NCI-H187 treated with DMSO at 0.1 percent for 48 hours (cell line): ENCODE results near the gene HDAC1.
A peak's percentile ranks its signal among the peaks of the same experiment; 100 is the strongest.
"Not testable (repeated sequence)": the region's sequence is repeated elsewhere in the genome, so short reads cannot be mapped to it uniquely, and the experiment has no call there.

ENCODE experiments used
- DNase-seq: peaks from one replicate; lab custom pipeline; 2025; lab: John Stamatoyannopoulos, UW

The HDAC1 gene

DNA sequence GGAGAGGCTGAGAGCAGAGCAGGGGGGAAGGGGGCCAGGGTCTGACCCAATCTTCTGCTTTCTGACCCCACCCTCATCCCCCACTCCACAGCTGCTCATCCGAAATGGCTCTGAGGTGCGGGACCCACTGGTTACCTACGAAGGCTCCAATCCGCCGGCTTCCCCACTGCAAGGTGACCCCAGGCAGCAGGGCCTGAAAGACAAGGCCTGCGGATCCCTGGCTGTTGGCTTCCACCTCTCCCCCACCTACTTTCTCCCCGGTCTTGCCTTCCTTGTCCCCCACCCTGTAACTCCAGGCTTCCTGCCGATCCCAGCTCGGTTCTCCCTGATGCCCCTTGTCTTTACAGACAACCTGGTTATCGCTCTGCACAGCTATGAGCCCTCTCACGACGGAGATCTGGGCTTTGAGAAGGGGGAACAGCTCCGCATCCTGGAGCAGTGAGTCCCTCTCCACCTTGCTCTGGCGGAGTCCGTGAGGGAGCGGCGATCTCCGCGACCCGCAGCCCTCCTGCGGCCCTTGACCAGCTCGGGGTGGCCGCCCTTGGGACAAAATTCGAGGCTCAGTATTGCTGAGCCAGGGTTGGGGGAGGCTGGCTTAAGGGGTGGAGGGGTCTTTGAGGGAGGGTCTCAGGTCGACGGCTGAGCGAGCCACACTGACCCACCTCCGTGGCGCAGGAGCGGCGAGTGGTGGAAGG, 17.1 kb upstream of the HDAC1 start:
- no peak for DNase-seq

DNA sequence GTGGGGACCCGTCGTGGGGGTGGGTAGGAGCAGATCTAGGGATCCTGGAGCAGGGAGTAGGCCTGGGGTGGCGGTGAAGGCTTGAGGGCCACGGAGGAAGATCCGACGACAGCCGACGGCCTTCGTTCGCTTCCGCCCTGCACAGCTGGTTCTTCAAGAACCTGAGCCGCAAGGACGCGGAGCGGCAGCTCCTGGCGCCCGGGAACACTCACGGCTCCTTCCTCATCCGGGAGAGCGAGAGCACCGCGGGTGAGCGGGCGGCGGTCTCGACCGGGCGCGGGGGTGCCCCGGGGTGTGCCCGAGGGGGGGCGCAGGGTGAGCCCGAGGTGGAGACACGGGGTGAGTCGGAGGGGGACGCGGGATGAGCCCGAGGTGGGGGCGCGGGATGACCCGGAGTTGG, 16.5 kb upstream of the HDAC1 start:
- DNase-seq, result no peak

DNA sequence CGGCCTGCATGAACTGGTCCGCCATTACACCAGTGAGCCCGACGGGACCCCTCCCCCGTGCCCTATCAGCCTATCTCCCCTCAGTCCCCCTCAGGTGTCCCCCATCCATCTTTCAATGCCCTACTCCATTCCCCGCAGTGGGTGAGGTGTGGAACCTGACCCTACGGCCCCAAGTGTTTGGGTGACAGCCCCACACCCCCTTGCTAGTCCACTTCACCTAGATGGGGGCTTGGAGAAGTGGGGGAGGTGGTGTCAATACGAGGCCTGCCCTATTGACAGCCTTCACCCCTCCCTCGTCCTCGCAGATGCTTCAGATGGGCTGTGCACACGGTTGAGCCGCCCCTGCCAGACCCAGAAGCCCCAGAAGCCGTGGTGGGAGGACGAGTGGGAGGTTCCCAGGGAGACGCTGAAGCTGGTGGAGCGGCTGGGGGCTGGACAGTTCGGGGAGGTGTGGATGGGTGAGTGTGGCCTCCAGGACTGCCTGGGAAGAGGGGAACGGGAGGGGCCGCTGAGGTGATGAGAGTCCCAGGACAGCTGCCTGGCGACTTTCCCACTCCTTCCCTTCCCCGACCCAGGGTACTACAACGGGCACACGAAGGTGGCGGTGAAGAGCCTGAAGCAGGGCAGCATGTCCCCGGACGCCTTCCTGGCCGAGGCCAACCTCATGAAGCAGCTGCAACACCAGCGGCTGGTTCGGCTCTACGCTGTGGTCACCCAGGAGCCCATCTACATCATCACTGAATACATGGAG, 15.7 kb upstream of the HDAC1 start:
- DNase-seq, result no peak

DNA sequence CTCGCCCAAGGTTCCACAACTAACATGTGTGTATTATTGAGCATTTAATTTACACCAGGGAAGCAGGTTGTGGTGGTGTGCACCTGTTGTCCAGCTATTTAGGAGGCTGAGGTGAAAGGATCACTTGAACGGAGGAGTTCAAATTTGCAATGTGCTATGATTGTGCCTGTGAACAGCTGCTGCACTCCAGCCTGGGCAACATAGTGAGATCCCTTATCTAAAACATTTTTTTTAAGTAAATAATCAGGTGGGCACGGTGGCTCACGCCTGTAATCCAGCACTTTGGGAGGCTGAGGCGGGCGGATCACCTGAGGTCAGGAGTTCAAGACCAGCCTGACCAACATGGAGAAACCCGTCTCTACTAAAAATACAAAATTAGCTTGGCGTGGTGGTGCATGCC, 7.1 kb upstream of the HDAC1 start:
- not testable (repeated sequence) for DNase-seq

DNA sequence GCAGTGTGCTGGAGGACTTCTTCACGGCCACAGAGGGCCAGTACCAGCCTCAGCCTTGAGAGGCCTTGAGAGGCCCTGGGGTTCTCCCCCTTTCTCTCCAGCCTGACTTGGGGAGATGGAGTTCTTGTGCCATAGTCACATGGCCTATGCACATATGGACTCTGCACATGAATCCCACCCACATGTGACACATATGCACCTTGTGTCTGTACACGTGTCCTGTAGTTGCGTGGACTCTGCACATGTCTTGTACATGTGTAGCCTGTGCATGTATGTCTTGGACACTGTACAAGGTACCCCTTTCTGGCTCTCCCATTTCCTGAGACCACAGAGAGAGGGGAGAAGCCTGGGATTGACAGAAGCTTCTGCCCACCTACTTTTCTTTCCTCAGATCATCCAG, 6.2 kb upstream of the HDAC1 start:
- no peak for DNase-seq

DNA sequence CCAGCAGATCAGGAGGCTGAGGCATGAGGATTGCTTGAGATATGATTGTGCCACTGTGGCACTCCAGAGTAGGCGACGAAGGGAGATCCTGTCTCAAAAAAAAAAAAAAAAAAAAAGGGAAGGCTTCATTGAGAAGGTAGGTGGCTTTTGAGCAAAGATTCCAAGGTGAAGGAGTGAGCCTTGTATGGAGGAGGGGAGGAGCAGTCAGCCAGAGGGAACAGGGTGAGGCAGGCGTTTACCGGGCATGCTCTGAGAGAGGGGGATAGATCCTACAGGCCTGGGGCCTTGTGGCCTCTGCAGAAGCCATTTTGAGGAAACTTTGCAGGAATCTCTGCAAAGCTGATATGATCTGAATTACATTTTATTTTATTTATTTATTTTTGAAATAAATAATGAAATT, 5.1 kb upstream of the HDAC1 start:
- no peak for DNase-seq

DNA sequence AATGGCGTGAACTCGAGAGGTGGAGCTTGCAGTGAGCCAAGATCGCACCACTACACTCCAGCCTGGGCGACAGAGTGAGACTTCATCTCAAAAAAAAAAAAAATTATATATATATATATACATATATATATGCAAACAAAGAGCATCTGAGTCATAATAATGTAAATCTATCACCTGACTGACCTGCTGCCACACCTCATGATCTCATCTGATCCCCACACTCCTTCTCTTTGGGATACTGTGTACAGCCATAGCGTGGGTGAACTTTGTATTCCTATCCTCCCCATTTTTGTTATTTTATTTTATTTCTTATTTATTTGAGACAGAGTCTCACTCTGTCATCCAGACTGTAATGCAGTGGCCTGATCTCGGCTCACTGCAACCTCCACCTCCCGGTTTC, 2.6 kb upstream of the HDAC1 start:
- no peak for DNase-seq

DNA sequence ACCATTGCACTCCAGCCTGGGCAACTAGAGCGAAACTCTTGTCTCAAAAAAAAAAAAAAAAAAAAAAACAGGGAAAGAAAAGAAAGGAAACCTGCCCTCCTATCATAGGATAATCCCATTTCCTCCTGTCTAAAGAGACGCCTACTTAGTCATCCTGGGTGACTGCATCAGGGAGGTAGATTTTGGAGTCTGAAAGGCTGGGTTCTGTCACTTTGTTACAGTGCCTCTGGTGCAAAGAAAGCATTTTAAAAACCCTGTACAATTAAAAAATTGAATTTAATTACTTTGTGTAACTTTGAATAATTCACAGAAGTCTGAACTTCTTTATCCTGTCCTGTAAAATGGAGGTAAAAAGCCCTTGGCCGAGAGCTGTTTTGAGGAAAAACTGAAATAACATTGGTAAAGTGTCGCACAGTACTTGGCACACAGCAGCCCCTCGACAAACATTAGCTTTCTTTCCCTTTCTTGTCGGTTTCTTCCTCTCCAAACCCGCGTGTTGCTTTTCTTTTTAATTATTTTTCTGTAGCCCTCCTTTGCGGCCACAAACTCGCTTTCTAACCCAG, 657 bp upstream of the HDAC1 start:
- DNase-seq, result no peak

DNA sequence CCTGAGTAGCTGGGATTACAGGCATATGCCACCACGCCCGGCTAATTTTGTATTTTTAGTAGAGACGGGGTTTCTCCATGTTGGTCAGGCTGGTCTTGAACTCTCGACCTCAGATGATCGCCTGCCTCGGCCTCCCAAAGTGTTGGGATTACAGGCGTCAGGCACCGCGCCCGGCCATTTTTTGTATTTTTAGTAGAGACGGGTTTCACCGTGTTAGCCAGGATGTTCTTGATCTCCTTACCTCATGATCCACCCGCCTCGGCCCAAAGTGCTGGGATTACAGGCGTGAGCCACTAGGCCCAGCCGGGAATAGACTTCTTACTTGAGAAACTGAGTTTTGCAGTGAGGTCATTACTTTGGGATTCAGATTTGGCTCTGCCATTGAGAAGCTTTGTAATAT, 6.3 kb downstream of the HDAC1 start:
- DNase-seq, result not testable (repeated sequence)

DNA sequence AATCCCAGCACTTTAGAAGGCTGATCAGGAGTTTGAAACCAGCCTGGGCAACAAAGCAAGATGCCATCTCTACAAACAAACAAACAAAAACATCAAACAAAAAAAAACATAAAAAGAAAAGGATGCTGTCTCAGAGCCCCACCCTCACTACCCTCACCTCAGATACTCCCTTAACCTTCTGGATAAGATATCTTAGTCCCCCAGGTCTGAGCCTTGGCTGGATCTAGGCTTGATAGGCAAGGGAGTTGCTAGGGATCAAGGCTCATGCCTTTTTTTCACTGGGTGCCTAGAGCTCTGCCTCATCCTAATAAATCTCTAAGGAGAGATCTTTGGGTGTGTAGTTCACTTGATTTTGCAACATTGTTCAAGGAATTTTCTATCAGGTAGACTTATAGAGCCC, 7.4 kb downstream of the HDAC1 start:
- DNase-seq, result no peak

DNA sequence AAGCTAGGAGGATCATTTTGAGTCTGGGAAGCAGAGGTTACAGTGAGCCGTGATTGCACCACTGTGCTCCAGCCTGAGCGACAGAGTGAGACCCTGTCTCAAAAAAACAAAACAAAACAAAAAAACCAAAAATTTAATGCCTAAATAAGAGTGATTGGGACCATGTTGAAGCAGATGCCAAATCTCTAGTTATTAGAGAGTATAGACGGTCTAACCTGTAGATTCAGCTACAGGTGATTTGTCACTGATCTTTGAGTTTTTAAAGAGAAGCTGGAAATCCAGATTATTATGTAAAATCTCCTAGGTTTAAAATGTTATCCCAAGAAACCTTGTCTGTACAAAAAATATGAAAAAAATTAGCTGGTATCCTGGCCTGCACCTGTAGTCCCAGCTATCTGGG, 11.5 kb downstream of the HDAC1 start:
- DNase-seq, result no peak

DNA sequence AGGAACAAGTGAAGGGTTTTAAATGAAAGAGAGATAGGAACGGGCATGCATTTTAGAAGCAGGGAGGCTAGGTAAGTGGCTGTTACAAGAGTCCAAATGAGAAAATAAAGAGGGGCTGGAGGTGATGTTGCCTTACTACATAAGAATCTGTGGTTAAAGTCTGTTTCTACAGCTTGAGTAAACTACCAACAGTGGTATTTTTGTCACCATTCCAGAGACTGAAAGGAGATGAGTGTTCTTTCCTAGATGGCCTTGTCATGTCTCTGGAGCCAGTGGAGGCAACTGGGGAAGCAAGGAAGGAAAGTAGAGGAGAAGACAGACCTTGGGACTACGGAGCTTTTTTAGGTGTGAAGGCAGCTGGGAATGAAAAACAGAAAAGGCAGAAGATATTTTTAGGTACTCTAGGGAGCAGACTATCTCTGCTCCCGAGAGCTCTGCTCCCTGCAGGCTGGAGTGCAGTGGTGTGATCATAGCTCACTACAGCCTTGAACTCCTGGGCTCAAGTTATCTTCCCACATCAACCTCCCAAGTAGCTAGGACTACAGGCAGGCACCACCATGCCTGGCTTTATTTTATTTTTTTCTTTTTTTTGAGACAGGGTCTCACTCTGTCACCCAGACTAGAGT, 12.2 kb downstream of the HDAC1 start:
- DNase-seq, result no peak

DNA sequence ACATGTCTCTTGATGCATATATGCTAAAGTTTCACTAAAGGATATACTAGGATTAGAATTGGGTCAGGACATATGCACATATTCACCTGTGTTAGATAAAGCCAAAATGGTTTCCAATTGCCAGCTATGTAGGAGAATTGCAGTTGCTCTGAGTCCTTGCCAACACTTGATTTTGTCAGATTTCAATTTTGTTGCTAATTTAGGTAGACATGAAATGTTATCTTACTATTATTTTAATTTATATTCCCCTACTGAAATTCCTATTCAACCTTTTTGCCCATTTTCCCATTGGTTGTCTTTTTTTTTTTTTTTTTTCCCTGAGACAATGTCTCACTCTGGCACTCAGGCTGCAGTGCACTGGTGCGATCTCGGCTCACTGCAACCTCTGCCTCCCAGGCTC, 13.4 kb downstream of the HDAC1 start:
- no peak for DNase-seq

DNA sequence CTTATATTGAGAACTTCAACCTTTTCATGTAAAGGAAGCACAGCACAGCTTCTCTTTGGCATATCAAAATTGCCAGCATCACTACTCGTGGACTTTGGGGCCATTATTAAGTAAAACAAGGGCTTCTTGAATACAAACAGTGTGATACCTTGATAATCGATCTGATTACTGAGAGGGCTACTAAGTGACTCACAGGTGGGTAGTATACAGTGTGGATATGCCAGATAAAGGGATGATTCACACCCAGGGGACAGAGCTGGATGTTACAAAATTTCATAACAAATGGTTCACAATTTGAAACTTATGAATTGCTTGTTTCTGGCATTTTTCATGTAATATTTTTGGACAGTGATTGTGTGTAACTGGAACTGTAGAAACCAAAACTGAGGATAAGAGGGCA, 15.4 kb downstream of the HDAC1 start:
- DNase-seq, result no peak

DNA sequence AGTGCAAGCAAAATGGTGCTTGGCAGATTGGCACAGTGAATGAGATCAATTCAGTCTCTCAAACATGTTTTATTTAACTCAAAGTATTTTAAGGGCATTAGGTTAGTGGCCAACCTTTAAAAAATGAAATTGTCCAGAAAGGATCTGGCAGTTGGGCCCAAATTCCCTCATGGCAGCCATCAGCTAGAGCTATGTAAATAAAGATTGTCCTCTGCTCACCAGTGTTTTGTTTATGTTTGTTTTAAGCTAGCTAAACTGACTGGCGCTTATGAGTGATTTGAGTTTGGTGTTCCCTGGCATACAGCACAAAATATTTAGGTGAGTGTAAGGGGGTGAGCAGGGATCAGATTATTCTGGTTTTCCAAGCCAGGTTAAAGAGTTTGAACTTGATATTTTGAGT, 18.1 kb downstream of the HDAC1 start:
- no peak for DNase-seq

DNA sequence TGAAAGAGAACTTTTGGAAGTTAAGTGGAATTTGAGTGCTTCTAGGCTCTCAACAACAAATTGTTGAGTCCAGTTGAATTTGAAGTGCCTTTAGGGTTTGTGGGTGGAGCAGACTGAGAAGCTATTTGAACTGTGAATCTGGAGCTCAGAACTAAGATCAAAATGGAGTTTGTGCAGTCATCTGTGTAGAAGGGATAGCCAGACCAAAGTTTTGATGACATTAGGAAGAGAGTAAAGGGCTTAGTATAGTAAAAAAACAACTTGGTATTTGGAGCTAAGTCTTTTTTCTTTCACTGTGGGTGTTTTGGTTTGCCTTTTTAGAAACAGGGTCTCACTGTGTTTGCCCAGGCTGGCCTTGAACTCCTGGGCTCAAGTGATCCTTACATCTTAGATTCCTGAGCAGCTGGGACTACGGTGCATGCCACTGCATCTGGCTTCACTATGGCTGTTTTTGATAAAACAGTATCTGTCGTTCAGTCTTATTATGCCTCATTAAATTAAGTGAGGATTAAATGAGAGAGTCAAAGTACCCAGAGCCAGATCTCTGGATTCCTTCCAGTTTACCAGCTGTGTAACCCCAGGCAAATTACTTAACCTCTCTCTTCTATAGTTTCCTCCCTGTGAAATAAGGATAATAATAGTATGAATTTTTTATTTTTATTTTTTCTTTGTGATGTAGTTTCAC, 20.0 kb downstream of the HDAC1 start:
- peak; percentile 75 for DNase-seq

DNA sequence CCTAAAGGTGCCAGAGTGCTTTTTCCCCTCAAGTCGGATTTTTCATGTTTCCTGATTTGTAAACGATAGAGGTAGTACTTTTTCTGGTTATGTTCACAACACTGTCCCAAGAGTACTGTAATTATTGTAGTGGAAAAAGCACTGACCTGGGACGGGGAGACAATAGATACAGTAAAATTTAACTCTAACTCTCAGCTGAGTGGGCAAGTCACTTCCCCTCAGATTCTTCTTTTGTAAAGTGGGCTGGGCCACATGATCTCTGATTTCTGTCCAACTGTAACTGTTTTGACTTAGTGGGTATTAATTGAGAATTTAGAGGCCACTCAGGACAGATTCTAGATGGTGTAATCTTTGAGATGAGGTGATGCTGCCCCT, 25.0 kb downstream of the HDAC1 start:
- no peak for DNase-seq

DNA sequence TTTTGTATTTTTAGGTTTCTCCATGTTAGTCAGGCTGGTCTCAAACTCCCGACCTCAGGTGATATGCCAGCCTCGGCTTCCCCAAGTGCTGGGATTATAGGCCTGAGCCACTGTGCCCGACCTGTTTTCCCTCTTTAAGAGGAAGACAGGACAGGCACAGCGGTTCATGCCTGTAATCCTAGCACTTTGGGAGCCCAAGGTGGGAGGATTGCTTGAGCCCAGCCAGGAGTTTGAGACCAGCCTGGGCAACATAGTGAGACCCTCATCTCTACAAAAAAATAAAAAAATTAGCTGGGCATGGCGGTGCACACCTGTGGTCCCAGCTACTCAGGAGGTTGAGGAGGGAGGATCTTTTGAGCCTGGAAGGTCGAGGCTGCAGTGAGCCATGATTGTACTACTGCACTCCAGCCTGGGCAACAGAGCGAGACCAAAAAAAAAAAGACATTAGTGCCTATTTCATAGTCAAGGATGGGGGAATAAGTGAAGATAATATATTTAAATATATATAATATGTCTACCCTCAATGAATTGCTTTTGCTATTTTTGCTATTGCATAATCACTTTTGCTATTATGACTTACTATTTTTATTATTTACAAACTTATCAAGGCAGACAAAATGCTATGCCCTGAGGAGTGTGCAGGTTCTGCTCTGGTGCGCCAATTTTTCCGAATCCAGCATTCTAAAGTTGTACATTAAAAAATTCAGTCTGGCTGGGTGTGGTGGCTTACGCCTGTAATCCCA, 26.4 kb downstream of the HDAC1 start:
- no peak for DNase-seq

DNA sequence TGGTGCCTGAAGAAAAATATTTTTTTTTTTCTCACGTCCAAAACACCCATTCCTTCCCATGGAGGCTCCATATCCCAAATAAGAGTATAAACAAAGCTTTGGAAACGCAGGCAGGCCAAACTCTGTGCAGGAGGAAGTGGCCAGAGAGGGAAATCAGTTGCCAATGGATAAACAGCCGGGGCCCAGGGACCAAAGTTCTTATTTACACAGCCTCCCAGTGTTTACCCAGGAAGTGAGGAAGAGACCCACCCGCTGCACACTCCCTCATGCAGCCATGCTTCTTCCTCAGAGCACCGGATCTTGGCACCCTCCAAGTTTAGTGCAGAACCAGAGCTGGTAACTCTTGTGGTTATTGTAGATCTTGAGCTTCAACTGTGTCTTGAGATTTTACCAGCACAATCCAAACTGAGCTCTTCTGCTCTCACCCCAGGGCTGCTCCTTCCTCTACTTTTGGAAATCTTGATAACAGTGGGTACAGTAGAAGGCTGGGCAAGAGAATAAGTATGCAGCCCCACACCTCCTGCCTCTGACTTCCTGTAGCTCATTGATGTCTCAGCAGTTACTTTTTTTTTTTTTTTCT, 29.9 kb downstream of the HDAC1 start:
- DNase-seq, result no peak

DNA sequence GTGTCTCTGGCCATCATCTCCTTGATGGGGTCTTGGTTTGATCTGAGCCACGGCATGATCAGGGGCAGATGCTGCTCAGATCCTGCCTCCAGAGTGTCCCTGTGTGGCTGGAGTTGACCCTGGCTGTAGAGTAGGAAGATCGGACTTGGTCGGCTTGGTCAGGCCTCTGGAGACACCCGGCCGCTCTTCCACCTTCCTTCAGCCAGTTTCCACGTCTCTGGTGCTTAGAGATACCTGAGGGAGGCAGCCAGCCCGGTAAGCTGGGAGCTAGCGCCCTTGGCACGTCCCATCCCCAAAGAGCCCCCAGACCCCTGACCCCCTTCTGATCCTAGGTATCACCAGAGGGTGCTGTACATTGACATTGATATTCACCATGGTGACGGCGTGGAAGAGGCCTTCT, 35.3 kb downstream of the HDAC1 start:
- no peak for DNase-seq

DNA sequence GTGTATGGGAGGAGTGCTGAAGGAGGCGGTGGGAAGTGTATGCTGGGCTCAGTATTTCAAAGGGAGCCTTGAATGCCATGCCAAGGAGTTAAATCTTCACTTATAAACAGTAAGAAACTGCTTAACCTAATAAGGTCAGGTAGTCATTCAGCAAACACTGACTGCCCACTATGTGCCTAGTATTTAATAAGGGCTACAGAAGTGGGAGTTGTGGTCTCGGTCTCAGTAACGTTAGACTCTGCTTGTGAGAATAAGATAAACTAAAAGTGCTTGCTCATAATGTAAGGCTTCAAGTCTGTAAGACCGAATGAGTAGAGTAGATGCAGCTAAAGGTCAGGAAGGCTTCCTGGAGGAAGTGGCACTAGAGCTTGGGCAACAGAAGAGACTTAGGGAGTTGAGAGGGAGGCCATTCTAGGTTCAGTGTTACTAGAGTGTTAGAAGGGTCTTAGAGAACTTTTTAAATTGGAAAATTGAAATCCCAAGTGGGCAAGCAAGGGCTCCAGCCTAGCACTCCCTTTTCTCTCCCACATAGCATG, 38.1 kb downstream of the HDAC1 start:
- DNase-seq, result no peak
